Gastroesophageal sphincter (tissue), 3 donors: Measurements from ENCODE around the gene WDR83.

Source experiments
- EP300 ChIP-seq: sonication (generic); formaldehyde crosslinking; IDR thresholded peaks from one replicate; pipeline ENCODE4 v1.6.1; 2017; ENCODE audit warnings: antibody characterized with exemption, mild to moderate bottlenecking
- POLR2A ChIP-seq, 2 donors: fragments of 450-650 bp; IDR thresholded peaks; one replicate each; pipeline ENCODE4 v1.6.1; 2017; ENCODE audit warnings: antibody characterized with exemption in 2 of 2, mild to moderate bottlenecking in 2 of 2, moderate library complexity in 1 of 2
- POLR2AphosphoS5 ChIP-seq: sonication (generic); formaldehyde crosslinking; IDR thresholded peaks from one replicate; pipeline ENCODE4 v1.6.1; 2017; ENCODE audit warnings: antibody characterized with exemption
- TF ChIP-seq, protein P1 (sequence below), 4 experiments: fragments of 200-600 bp in 2 of 4; fragments of 450-650 bp in 2 of 4; sonication (generic) in 1 of 4; IDR thresholded peaks; one replicate each; pipeline ENCODE4 v1.5.1; 2017 to 2019; ENCODE audit warnings: antibody characterized with exemption in 4 of 4, mild to moderate bottlenecking in 2 of 4, moderate library complexity in 2 of 4

DNA sequence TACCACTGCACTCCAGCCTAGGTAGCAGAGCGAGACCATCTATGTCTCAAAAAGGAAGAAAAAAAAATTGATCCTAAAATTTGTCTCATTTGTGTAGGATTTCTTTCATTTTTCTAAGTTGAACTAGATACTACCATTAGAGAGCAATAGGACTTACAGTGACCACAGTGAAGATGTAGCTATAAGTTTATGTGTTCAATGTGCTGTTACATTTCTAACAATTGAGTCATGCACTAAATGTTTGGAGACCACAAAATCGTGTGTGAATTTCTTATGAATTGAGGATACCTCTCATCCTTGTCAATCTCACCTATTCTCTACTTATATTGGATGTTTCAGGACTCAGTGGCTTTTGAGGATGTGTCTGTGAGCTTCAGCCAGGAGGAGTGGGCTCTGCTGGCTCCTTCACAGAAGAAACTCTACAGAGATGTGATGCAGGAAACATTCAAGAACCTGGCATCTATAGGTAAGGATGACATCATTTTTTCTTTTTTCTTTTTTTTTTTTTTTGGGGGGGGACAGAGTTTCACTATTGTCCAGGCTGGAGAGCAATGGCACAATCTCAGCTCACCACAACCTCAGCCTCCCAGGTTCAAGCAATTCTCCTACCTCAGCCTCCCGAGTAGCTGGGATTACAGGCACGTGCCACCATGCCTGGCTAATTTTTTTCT, 43.1 kb upstream of the WDR83 start:
- TF ChIP-seq, protein P1, sequence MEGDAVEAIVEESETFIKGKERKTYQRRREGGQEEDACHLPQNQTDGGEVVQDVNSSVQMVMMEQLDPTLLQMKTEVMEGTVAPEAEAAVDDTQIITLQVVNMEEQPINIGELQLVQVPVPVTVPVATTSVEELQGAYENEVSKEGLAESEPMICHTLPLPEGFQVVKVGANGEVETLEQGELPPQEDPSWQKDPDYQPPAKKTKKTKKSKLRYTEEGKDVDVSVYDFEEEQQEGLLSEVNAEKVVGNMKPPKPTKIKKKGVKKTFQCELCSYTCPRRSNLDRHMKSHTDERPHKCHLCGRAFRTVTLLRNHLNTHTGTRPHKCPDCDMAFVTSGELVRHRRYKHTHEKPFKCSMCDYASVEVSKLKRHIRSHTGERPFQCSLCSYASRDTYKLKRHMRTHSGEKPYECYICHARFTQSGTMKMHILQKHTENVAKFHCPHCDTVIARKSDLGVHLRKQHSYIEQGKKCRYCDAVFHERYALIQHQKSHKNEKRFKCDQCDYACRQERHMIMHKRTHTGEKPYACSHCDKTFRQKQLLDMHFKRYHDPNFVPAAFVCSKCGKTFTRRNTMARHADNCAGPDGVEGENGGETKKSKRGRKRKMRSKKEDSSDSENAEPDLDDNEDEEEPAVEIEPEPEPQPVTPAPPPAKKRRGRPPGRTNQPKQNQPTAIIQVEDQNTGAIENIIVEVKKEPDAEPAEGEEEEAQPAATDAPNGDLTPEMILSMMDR (IDR thresholded peaks at IDR 0.05) = no peak
- no peak for TF ChIP-seq POLR2A (IDR thresholded peaks at IDR 0.05)
- TF ChIP-seq POLR2AphosphoS5 = no peak
- no peak for TF ChIP-seq EP300
